Ascending aorta (tissue), 2 donors: ENCODE data around the gene STX1A. TPM values are rescaled to one million over a fixed set of nuclear protein-coding genes. Genes with fewer than 3 reads are reported as not detected.
"Not testable (repeated sequence)": the region's sequence is repeated elsewhere in the genome, so short reads cannot be mapped to it uniquely, and the experiment has no call there.

Experiments
- DNase-seq, 2 donors: peaks; one replicate each; pipeline ENCODE4 v3.0.0-alpha.2; 2019; ENCODE audit warnings: low spot score in 2 of 2
- H3K27ac ChIP-seq, 2 donors: fragments of 200-600 bp; sonication (generic); one replicate each; pipeline ENCODE4 v1.5.1; 2016 to 2017; ENCODE audit warnings: mild to moderate bottlenecking in 1 of 2
- H3K27me3 ChIP-seq: fragments of 200-600 bp; sonication (generic); one replicate; pipeline ENCODE4 v1.5.1; 2017
- H3K36me3 ChIP-seq, 2 donors: fragments of 200-600 bp; sonication (generic); one replicate each; pipeline ENCODE4 v1.5.1; 2016
- H3K4me1 ChIP-seq, 2 donors: fragments of 200-600 bp; sonication (generic); one replicate each; pipeline ENCODE4 v1.5.1; 2016 to 2017; ENCODE audit warnings: mild to moderate bottlenecking in 1 of 2
- H3K4me3 ChIP-seq, 2 donors: fragments of 200-600 bp; sonication (generic); one replicate each; pipeline ENCODE4 v1.5.1; 2016 to 2017; ENCODE audit warnings: mild to moderate bottlenecking in 1 of 2
- H3K9me3 ChIP-seq, 2 donors: fragments of 200-600 bp; sonication (generic); one replicate each; pipeline ENCODE4 v1.5.1; 2016
- CTCF ChIP-seq, 3 experiments: fragments of 200-600 bp in 2 of 3; fragments of 450-650 bp in 1 of 3; sonication (generic) in 2 of 3; IDR thresholded peaks; one replicate each; pipeline ENCODE4 v1.5.1; 2016 to 2019; ENCODE audit warnings: antibody characterized with exemption in 3 of 3, mild to moderate bottlenecking in 1 of 3, moderate library complexity in 1 of 3
- intact Hi-C: fragments of 100-400 bp; cut with DNase I; formaldehyde crosslinking; loops from one replicate; pipeline ENCODE4 v1.15.1; 2023
- total RNA-seq: library from RNA; depleted of rRNA; stranded (reverse); fragments of >200 nt; gene quantifications from one replicate; pipeline ENCODE4 v1.1.0, GENCODE V29; 2016

STX1A gene
- total RNA-seq, 1 donor from 2014 or later = 13.1 TPM

GRCh38 chr7:73668886-73669230, 50.6 kb downstream of the STX1A start:
- intact Hi-C loops = loop anchor here (1.0 to 2.0 kb wide), 2 partner anchors 14 to 52 kb away; partner anchors contain the start of genes BUD23 and DNAJC30
- no peaks in the 10 kb centered on the region for H3K9me3 ChIP-seq
- no peaks in the 10 kb centered on the region for H3K36me3 ChIP-seq
- no peaks in the 10 kb centered on the region for H3K27me3 ChIP-seq
- no peak for DNase-seq
- H3K4me3 ChIP-seq = peak overlapping the region; percentile 69 to 77
- H3K4me1 ChIP-seq = peaks cover 4 to 11% of the 10 kb centered on the region in 2 donors
- H3K27ac ChIP-seq = no peak overlapping the region
- TF ChIP-seq CTCF (IDR thresholded peaks at IDR 0.05) = no peak

GRCh38 chr7:73668103-73668885, 51.2 kb downstream of the STX1A start:
- no peak overlapping the region for H3K27ac ChIP-seq
- DNase-seq = no peak
- no peak for TF ChIP-seq CTCF (IDR thresholded peaks at IDR 0.05)

GRCh38 chr7:73667344-73668102, 51.9 kb downstream of the STX1A start, which contains the start of gene VPS37D:
Gene VPS37D, plus strand, starts transcription at chr7:73667831. Its CDS starts 128 bp downstream, at chr7:73667959.
- H3K27ac ChIP-seq = no peak within 1 kb of the TSS

More at GRCh38 chr7:73668103-73668885, 51.2 kb downstream of the STX1A start:
- Histone ChIP-seq H3K36me3 (no peaks in the 10 kb centered on the region), H3K9me3 (peaks cover 0 to under 1% of the 10 kb centered on the region in 2 donors), H3K4me1 (peaks cover 4 to 11% of the 10 kb centered on the region in 2 donors), H3K4me3 (peak overlapping the region; percentile 69 to 77), H3K27me3 (no peaks in the 10 kb centered on the region)
- intact Hi-C loops = loop anchor here (1.0 to 2.0 kb wide), 2 partner anchors 15 to 53 kb away; partner anchors contain the start of genes BUD23 and DNAJC30

GRCh38 chr7:73663033-73663432, 56.4 kb downstream of the STX1A start:
- intact Hi-C loops = no loop called here
- H3K27me3 ChIP-seq = no peaks in the 10 kb centered on the region
- no peak for TF ChIP-seq CTCF (IDR thresholded peaks at IDR 0.05)
- H3K4me1 ChIP-seq = peaks cover 0 to 4% of the 10 kb centered on the region in 2 donors
- H3K4me3 ChIP-seq = no peak overlapping the region
- no peak for DNase-seq
- no peaks in the 10 kb centered on the region for H3K36me3 ChIP-seq
- H3K27ac ChIP-seq = no peak overlapping the region
- peaks cover 0 to 5% of the 10 kb centered on the region in 2 donors for H3K9me3 ChIP-seq

More at GRCh38 chr7:73667344-73668102, 51.9 kb downstream of the STX1A start, which contains the start of gene VPS37D:
- peak within 1 kb of the TSS; percentile 69 to 77 for H3K4me3 ChIP-seq
- peaks cover 4 to 11% of the 10 kb centered on the region in 2 donors for H3K4me1 ChIP-seq
- intact Hi-C loops = loop anchor here (1.0 to 2.0 kb wide), 4 partner anchors 16 to 60 kb away; partner anchors contain the start of genes BUD23 and DNAJC30
- DNase-seq = peak; percentile 42 to 91
- TF ChIP-seq CTCF (IDR thresholded peaks at IDR 0.05) = peak; percentile 43 to 98 (median 57)
- H3K36me3 ChIP-seq = no peaks in the 10 kb centered on the region
- no peaks in the 10 kb centered on the region for H3K27me3 ChIP-seq
- H3K9me3 ChIP-seq = peaks cover 0 to 5% of the 10 kb centered on the region in 2 donors

GRCh38 chr7:73660594-73660993, 58.9 kb downstream of the STX1A start:
- H3K36me3 ChIP-seq, H3K27me3 ChIP-seq, H3K27ac ChIP-seq, intact Hi-C loops, H3K9me3 ChIP-seq, H3K4me1 ChIP-seq, H3K4me3 ChIP-seq, DNase-seq: not testable (repeated sequence)
